ENCODE measurements around the gene HOXB9.

Gene HOXB9

GRCh38 chr17:48639136-48639535, 13.0 kb upstream of the HOXB9 start:
- DNase-seq (ENCODE audit: low spot score), result no peak

GRCh38 chr17:48637323-48638260, 11.4 kb upstream of the HOXB9 start:
- no peak for DNase-seq (ENCODE audit: low spot score)

GRCh38 chr17:48636177-48637018, 10.2 kb upstream of the HOXB9 start:
- DNase-seq (ENCODE audit: low spot score), result peak; percentile 88

GRCh38 chr17:48634493-48635208, 8.5 kb upstream of the HOXB9 start:
- DNase-seq (ENCODE audit: low spot score), result no peak

GRCh38 chr17:48633266-48633677, 7.1 kb upstream of the HOXB9 start:
- DNase-seq (ENCODE audit: low spot score), result no peak

- no peak for DNase-seq (ENCODE audit: low spot score)
Observed at GRCh38 chr17:48632579-48633265, 6.6 kb upstream of the HOXB9 start.

- no peak for DNase-seq (ENCODE audit: low spot score)
Observed at GRCh38 chr17:48631693-48632578, 5.8 kb upstream of the HOXB9 start.

- DNase-seq (ENCODE audit: low spot score), result no peak
Observed at GRCh38 chr17:48630925-48631692, 5.0 kb upstream of the HOXB9 start.

- no peak for DNase-seq (ENCODE audit: low spot score)
Observed at GRCh38 chr17:48630009-48630924, 4.1 kb upstream of the HOXB9 start.

- no peak for DNase-seq (ENCODE audit: low spot score)
Observed at GRCh38 chr17:48629411-48629759, 3.2 kb upstream of the HOXB9 start.

- no peak for DNase-seq (ENCODE audit: low spot score)
Observed at GRCh38 chr17:48628649-48629410, 2.7 kb upstream of the HOXB9 start.

GRCh38 chr17:48627623-48628521, 1.7 kb upstream of the HOXB9 start:
- DNase-seq (ENCODE audit: low spot score), result no peak

GRCh38 chr17:48627118-48627597, 1.0 kb upstream of the HOXB9 start:
- no peak for DNase-seq (ENCODE audit: low spot score)

GRCh38 chr17:48625495-48626244, 488 bp downstream of the HOXB9 start:
- DNase-seq (ENCODE audit: low spot score), result peak; percentile 70

- DNase-seq (ENCODE audit: low spot score), result peak; percentile 71
Observed at GRCh38 chr17:48624544-48625494, 1.3 kb downstream of the HOXB9 start.
